ENCODE measurements around the gene ZCCHC7.

DNA sequence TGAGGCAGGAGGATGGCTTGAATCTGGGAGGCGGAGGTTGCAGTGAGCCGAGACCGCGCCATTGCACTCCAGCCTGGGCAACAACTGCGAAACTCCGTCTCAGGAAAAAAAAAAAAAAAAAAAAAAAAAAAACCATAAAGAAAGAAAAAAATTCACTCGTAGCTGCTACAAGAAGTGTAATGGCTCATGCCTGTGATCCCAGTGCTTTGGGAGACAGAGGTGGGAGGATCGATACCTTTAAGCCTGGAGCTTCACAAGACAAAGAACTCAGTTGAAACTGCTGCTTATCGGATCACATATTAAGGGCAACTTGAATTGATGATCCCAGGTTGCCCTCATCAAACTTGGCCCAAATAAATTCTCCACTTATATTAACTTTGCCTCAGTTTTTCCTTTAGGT, 1.0 kb upstream of the ZCCHC7 start:
- TF ChIP-seq SUZ12 (IDR thresholded peaks at IDR 0.05; ENCODE audit: extremely low read depth, insufficient read depth, insufficient read length) (no peak), YY1 (IDR thresholded peaks at IDR 0.05; ENCODE audit: insufficient read depth, insufficient read length) (no peak)

Measured in NT2/D1 (cell line).